H1 (cell line): ENCODE results near the gene ASGR2. TPM values are rescaled to one million over a fixed set of nuclear protein-coding genes. Genes with fewer than 3 reads are reported as not detected.

Source experiments
- CTCF ChIA-PET: fragments of 300-600 bp; sonication (Branson Sonifier 250); formaldehyde crosslinking; loops from one replicate; lab custom pipeline; 2021; ENCODE audit not compliant: partially characterized antibody; lab: Charles Lee
- POLR2A ChIA-PET: fragments of 300-600 bp; sonication (Branson Sonifier 250); formaldehyde crosslinking; loops from one replicate; lab custom pipeline; 2021; ENCODE audit warnings: inconsistent platforms; ENCODE audit not compliant: partially characterized antibody; lab: Charles Lee
- DNase-seq, 2 experiments: peaks; one replicate each; pipeline versions ENCODE4 v3.0.0 to v3.0.0-alpha.2; 2010 to 2022; ENCODE audit warnings: low spot score in 2 of 2, low read depth in 1 of 2, mixed read lengths in 1 of 2
- FAIRE-seq: peaks from 2 replicates; lab custom pipeline; 2011; peaks lifted over from hg19 to GRCh38; lab: Jason Lieb, UNC
- H2AFZ ChIP-seq: 2 replicates; pipeline ENCODE4 v1.8.1; 2012; ENCODE audit warnings: low read length, inconsistent platforms
- H2AK5ac ChIP-seq: 2 replicates; pipeline ENCODE4 v1.6.1; 2013; ENCODE audit warnings: low read depth, low read length
- H2BK120ac ChIP-seq: replicated peaks from 2 replicates; pipeline ENCODE3; 2013; ENCODE audit warnings: low read depth, low read length, inconsistent platforms
- H2BK12ac ChIP-seq: 2 replicates; pipeline ENCODE4 v1.6.1; 2013; ENCODE audit warnings: low read depth, low read length
- H2BK15ac ChIP-seq: 2 replicates; pipeline ENCODE4 v1.6.1; 2013; ENCODE audit warnings: low read length
- H2BK20ac ChIP-seq: 2 replicates; pipeline ENCODE4 v1.6.1; 2013; ENCODE audit warnings: low read length
- H2BK5ac ChIP-seq: 2 replicates; pipeline ENCODE4 v1.6.1; 2013; ENCODE audit warnings: low read depth, low read length
- H3K14ac ChIP-seq: 2 replicates; pipeline ENCODE4 v1.6.1; 2013; ENCODE audit warnings: inconsistent platforms; ENCODE audit not compliant: insufficient read length
- H3K18ac ChIP-seq: 2 replicates; pipeline ENCODE4 v1.6.1; 2013; ENCODE audit warnings: low read length; ENCODE audit errors: extremely low read depth
- H3K23ac ChIP-seq: 2 replicates; pipeline ENCODE4 v1.6.1; 2013; ENCODE audit warnings: inconsistent platforms; ENCODE audit not compliant: insufficient read length
- H3K23me2 ChIP-seq: 2 replicates; pipeline ENCODE4 v1.6.1; 2013; ENCODE audit warnings: low read depth, low read length
- H3K27ac ChIP-seq: 2 replicates; pipeline ENCODE4 v1.6.1; 2011; ENCODE audit warnings: low read depth, low read length, inconsistent platforms
- H3K27me3 ChIP-seq, 4 experiments: replicated peaks in 1 of 4; 1 replicate in 1 of 4; 2 replicates in 3 of 4; pipeline versions ENCODE4 v1.6.1 to v1.8.1; 2011 to 2013; ENCODE audit warnings: low read length in 3 of 4, mild to moderate bottlenecking in 3 of 4, inconsistent platforms in 2 of 4, mixed read lengths in 2 of 4, moderate library complexity in 1 of 4; ENCODE audit not compliant: control insufficient read depth in 3 of 4, insufficient read depth in 3 of 4; ENCODE audit errors: extremely low read depth in 1 of 4
- H3K36me3 ChIP-seq, 4 experiments: 2 replicates each; pipeline versions ENCODE4 v1.6.1 to v1.8.1; 2011 to 2013; ENCODE audit warnings: mild to moderate bottlenecking in 4 of 4, low read length in 3 of 4, moderate library complexity in 2 of 4, control low read depth in 1 of 4, inconsistent platforms in 1 of 4; ENCODE audit not compliant: insufficient read depth in 4 of 4, control insufficient read depth in 2 of 4
- H3K4ac ChIP-seq: replicated peaks from 2 replicates; pipeline ENCODE3; 2013; ENCODE audit warnings: low read length, low read depth, mixed read lengths, inconsistent platforms; ENCODE audit not compliant: insufficient read length
- H3K4me1 ChIP-seq, 4 experiments: replicated peaks in 1 of 4; 1 replicate in 1 of 4; 2 replicates in 3 of 4; pipeline versions ENCODE4 v1.6.1 to v1.8.1; 2011 to 2013; ENCODE audit warnings: low read length in 3 of 4, inconsistent platforms in 2 of 4, mixed read lengths in 1 of 4; ENCODE audit not compliant: insufficient read depth in 4 of 4, control insufficient read depth in 3 of 4
- H3K4me2 ChIP-seq, 2 experiments: 2 replicates each; pipeline versions ENCODE4 v1.6.1 to v1.8.1; 2011 to 2013; ENCODE audit warnings: low read depth in 2 of 2, low read length in 2 of 2, control low read depth in 1 of 2, inconsistent platforms in 1 of 2, mild to moderate bottlenecking in 1 of 2; ENCODE audit not compliant: insufficient read depth in 1 of 2
- H3K4me3 ChIP-seq, 4 experiments: fragments of 200-600, 300-600 bp in 1 of 4; sonication (generic), shearing (Covaris generic), sonication (Bioruptor Twin) in 1 of 4; 2 replicates each; pipeline versions ENCODE4 v1.5.1 to v1.8.1; 2011 to 2016; ENCODE audit warnings: low read length in 4 of 4, low read depth in 3 of 4, control low read depth in 2 of 4, inconsistent platforms in 2 of 4, mild to moderate bottlenecking in 2 of 4, mixed read lengths in 1 of 4, moderate library complexity in 1 of 4; ENCODE audit not compliant: insufficient read depth in 2 of 4; ENCODE audit errors: extremely low read depth in 1 of 4
- H3K56ac ChIP-seq: replicated peaks from 2 replicates; pipeline ENCODE3; 2013; ENCODE audit warnings: low read depth, mild to moderate bottlenecking, mixed read lengths, low read length, inconsistent platforms; ENCODE audit not compliant: insufficient read length
- H3K79me1 ChIP-seq: 2 replicates; pipeline ENCODE4 v1.6.1; 2013; ENCODE audit warnings: low read depth, low read length, control low read depth
- H3K79me2 ChIP-seq, 2 experiments: 2 replicates each; pipeline versions ENCODE4 v1.6.1 to v1.8.1; 2012 to 2013; ENCODE audit warnings: low read length in 2 of 2, mild to moderate bottlenecking in 2 of 2, inconsistent platforms in 1 of 2; ENCODE audit not compliant: insufficient read depth in 2 of 2, control insufficient read depth in 1 of 2
- H3K9ac ChIP-seq, 4 experiments: replicated peaks in 1 of 4; 1 replicate in 1 of 4; 2 replicates in 3 of 4; pipeline versions ENCODE4 v1.6.1 to v1.8.1; 2011 to 2013; ENCODE audit warnings: low read depth in 3 of 4, low read length in 3 of 4, control low read depth in 2 of 4, mild to moderate bottlenecking in 2 of 4, moderate library complexity in 2 of 4, inconsistent platforms in 1 of 4; ENCODE audit errors: extremely low read depth in 1 of 4
- H3K9me3 ChIP-seq, 2 experiments: 2 replicates each; pipeline versions ENCODE4 v1.6.1 to v1.8.1; 2012 to 2013; ENCODE audit warnings: mild to moderate bottlenecking in 2 of 2, moderate library complexity in 2 of 2, control low read depth in 1 of 2, inconsistent platforms in 1 of 2, low read depth in 1 of 2, low read length in 1 of 2, mixed read lengths in 1 of 2; ENCODE audit not compliant: insufficient read depth in 2 of 2
- H4K20me1 ChIP-seq, 2 experiments: replicated peaks in 1 of 2; 2 replicates each; pipeline versions ENCODE3 to v1.8.1; 2011 to 2013; ENCODE audit warnings: inconsistent platforms in 2 of 2, low read length in 2 of 2, mild to moderate bottlenecking in 1 of 2; ENCODE audit not compliant: insufficient read depth in 2 of 2, control insufficient read depth in 1 of 2
- H4K5ac ChIP-seq: 2 replicates; pipeline ENCODE4 v1.6.1; 2013; ENCODE audit warnings: low read length, low read depth, mixed read lengths, inconsistent platforms; ENCODE audit not compliant: insufficient read length
- H4K8ac ChIP-seq: 2 replicates; pipeline ENCODE4 v1.8.0; 2013; ENCODE audit warnings: mild to moderate bottlenecking, moderate library complexity, low read length, inconsistent platforms; ENCODE audit not compliant: insufficient read depth; ENCODE audit errors: extremely low read depth
- H4K91ac ChIP-seq: replicated peaks from 2 replicates; pipeline ENCODE3; 2013; ENCODE audit warnings: low read length, mixed read lengths, inconsistent platforms; ENCODE audit not compliant: insufficient read length
- CBX8 ChIP-seq: fragments of 300-800, 300-1000 bp; sonication (generic); IDR thresholded peaks from 2 replicates; pipeline ENCODE4 v1.7.1; 2016; ENCODE audit warnings: low read depth, low read length, borderline replicate concordance
- CTCF ChIP-seq, 3 experiments: IDR thresholded peaks; 1 replicate in 2 of 3; 2 replicates in 1 of 3; pipeline versions ENCODE4 v1.5.1 to v1.6.1; 2011; ENCODE audit warnings: low read length in 3 of 3, mild to moderate bottlenecking in 3 of 3, inconsistent platforms in 2 of 3, low read depth in 1 of 3, moderate library complexity in 1 of 3; ENCODE audit not compliant: insufficient read depth in 1 of 3; ENCODE audit errors: control extremely low read depth in 1 of 3
- HDAC2 ChIP-seq, 2 experiments: fragments of 300-600 bp in 1 of 2; sonication (generic) in 1 of 2; IDR thresholded peaks; 2 replicates each; pipeline ENCODE4 v1.6.1; 2011 to 2012; ENCODE audit warnings: low read depth in 2 of 2, low read length in 2 of 2, mild to moderate bottlenecking in 2 of 2, moderate library complexity in 2 of 2, borderline replicate concordance in 1 of 2, inconsistent platforms in 1 of 2
- KDM1A ChIP-seq: fragments of 200-600, 300-600 bp; sonication (generic); IDR thresholded peaks from 2 replicates; pipeline ENCODE4 v1.7.1; 2016; ENCODE audit warnings: mild to moderate bottlenecking, low read length, borderline replicate concordance
- POLR2AphosphoS5 ChIP-seq: IDR thresholded peaks from 2 replicates; pipeline ENCODE4 v1.6.1; 2011; ENCODE audit warnings: low read depth, low read length
- RNF2 ChIP-seq: fragments of 200-900, 300-1000 bp; sonication (generic); IDR thresholded peaks from 2 replicates; pipeline ENCODE4 v1.7.1; 2016; ENCODE audit warnings: borderline replicate concordance, low read depth, mild to moderate bottlenecking, antibody characterized with exemption, low read length; ENCODE audit not compliant: poor library complexity, severe bottlenecking; ENCODE audit errors: missing control alignments
- SRF ChIP-seq: IDR thresholded peaks from 2 replicates; pipeline ENCODE4 v1.6.1; 2011; ENCODE audit warnings: mild to moderate bottlenecking, low read depth, low read length, moderate library complexity
- WGBS, 2 experiments: shearing (Covaris generic) in 1 of 2; methylation state at CpG; one replicate each; pipeline versions ENCODE4 v1.1.6 to v1.1.7; 2013 to 2015; ENCODE audit warnings: low lambda C conversion rate in 2 of 2, mixed read lengths in 2 of 2, inconsistent platforms in 1 of 2, low coverage in 1 of 2, missing lambda C conversion rate in 1 of 2; ENCODE audit not compliant: insufficient replicate concordance in 2 of 2, insufficient coverage in 1 of 2, insufficient read length in 1 of 2; ENCODE audit errors: extremely low coverage in 1 of 2, missing lambda C conversion rate in 1 of 2; 5-methylcytosine and 5-hydroxymethylcytosine counted together
- polyA plus RNA-seq, 7 experiments: library from polyadenylated mRNA; depleted of rRNA in 3 of 7; stranded (reverse) in 5 of 7; unstranded in 2 of 7; fragments of >200 nt in 5 of 7; fragments of 200-250 nt in 2 of 7; gene quantifications; 1 replicate in 5 of 7; 2 replicates in 1 of 7; 4 replicates in 1 of 7; pipeline versions ENCODE4 v1.2.1 to v1.2.3, GENCODE V29; 2011 to 2013; ENCODE audit warnings: missing spikeins in 2 of 7, mixed read lengths in 2 of 7
- total RNA-seq: library from RNA; stranded (reverse); fragmentation: NEBNext Ultra II Directional; extraction: Animal tissue kit (Norgen Biotek cat#: 25700); gene quantifications from 2 replicates; pipeline ENCODE4 v1.2.1, GENCODE V29; 2021
- TF ChIP-seq, protein P1 (sequence below): IDR thresholded peaks from 2 replicates; pipeline ENCODE4 v1.6.1; 2012; ENCODE audit warnings: inconsistent platforms
- TF ChIP-seq, protein P2 (sequence below): IDR thresholded peaks from 2 replicates; pipeline ENCODE4 v1.6.1; 2011; ENCODE audit warnings: low read length, improper control_type of control experiment

The ASGR2 gene
- total and polyA plus RNA-seq, 2 of the 8 experiments (the other 6 are each of a cell fraction or from before 2014, with no cell fraction given): 0.91 TPM; not detected in 1

DNA sequence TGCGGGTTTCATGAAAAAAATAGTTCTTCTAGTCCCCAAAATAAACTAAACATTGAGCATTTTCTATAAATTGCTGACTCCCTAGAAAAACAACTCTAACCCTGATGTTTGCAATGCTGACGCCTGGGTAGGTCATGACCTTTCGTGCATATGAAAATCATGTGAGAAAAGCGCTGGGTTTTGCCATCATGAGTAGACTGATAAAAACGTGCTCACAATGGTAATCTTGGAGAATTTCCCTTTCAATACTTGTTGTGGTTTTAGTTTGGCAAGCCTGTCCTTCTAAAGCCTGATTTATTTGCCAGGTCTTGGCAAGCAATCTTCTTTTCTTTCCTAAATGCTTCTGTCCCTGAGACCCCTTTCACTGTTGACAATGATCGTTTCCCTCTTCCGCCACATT, 30.5 kb downstream of the ASGR2 start:
- Histone ChIP-seq H4K20me1 (no peaks in the 10 kb centered on the region), H3K4me2 (no peak overlapping the region), H2AK5ac (no peak overlapping the region), H3K9me3 (no peaks in the 10 kb centered on the region), H4K5ac (no peak overlapping the region), H3K18ac (no peak overlapping the region), H2BK120ac (no peak overlapping the region), H3K4ac (no peak overlapping the region), H4K8ac (no peak overlapping the region), H3K4me3 (no peak overlapping the region), H3K9ac (no peak overlapping the region), H3K79me1 (no peaks in the 10 kb centered on the region), H3K4me1 (no peaks in the 10 kb centered on the region), H2BK5ac (no peak overlapping the region), H3K27ac (no peak overlapping the region), H2BK20ac (no peak overlapping the region), H3K56ac (no peak overlapping the region), H3K23me2 (no peaks in the 10 kb centered on the region), H3K14ac (no peak overlapping the region), H3K27me3 (no peaks in the 10 kb centered on the region), H4K91ac (no peak overlapping the region), H3K23ac (no peak overlapping the region), H2BK15ac (no peak overlapping the region), H2BK12ac (no peak overlapping the region), H3K79me2 (no peaks in the 10 kb centered on the region), H3K36me3 (no peaks in the 10 kb centered on the region), H2AFZ (no peak overlapping the region)
- POLR2A ChIA-PET: no interaction called here
- DNase-seq (no peak), FAIRE-seq (no peak)
- 87% methylated on average over 7 of the region's 7 CpGs; no CpG with 5 or more reads in 1 of the 2 experiments for WGBS, 2 experiments
- CTCF ChIA-PET: interaction anchor here (1.6 kb wide), 1 partner anchor 32 kb away, joined by 4 read pairs; no protein-coding TSS in a partner anchor
- TF ChIP-seq, protein P1, sequence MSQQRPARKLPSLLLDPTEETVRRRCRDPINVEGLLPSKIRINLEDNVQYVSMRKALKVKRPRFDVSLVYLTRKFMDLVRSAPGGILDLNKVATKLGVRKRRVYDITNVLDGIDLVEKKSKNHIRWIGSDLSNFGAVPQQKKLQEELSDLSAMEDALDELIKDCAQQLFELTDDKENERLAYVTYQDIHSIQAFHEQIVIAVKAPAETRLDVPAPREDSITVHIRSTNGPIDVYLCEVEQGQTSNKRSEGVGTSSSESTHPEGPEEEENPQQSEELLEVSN: no peak
- TF ChIP-seq SRF (no peak), CTCF (IDR thresholded peaks at IDR 0.05; ENCODE audit: control extremely low read depth in 1 of 3, insufficient read depth in 1 of 3, low read depth in 1 of 3, low read length in 3 of 3) (no peak), HDAC2 (IDR thresholded peaks at IDR 0.05; ENCODE audit: borderline replicate concordance in 1 of 2, low read depth in 2 of 2, low read length in 2 of 2) (no peak), KDM1A (no peak), POLR2AphosphoS5 (no peak), CBX8 (no peak), RNF2 (no peak)
- TF ChIP-seq, protein P2, sequence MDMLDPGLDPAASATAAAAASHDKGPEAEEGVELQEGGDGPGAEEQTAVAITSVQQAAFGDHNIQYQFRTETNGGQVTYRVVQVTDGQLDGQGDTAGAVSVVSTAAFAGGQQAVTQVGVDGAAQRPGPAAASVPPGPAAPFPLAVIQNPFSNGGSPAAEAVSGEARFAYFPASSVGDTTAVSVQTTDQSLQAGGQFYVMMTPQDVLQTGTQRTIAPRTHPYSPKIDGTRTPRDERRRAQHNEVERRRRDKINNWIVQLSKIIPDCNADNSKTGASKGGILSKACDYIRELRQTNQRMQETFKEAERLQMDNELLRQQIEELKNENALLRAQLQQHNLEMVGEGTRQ: no peak
